HTR-8/SVneo (cell line): ENCODE measurements around the gene PHYH.
"Not testable (repeated sequence)": the region's sequence is repeated elsewhere in the genome, so short reads cannot be mapped to it uniquely, and the experiment has no call there.

Source experiments
- DNase-seq: peaks from one replicate; pipeline ENCODE4 v3.0.0; 2011; ENCODE audit warnings: low spot score, mixed read lengths; ENCODE audit not compliant: insufficient read length
- FAIRE-seq: peaks from 2 replicates; lab custom pipeline; 2011; peaks lifted over from hg19 to GRCh38; lab: Jason Lieb, UNC

Gene PHYH

DNA sequence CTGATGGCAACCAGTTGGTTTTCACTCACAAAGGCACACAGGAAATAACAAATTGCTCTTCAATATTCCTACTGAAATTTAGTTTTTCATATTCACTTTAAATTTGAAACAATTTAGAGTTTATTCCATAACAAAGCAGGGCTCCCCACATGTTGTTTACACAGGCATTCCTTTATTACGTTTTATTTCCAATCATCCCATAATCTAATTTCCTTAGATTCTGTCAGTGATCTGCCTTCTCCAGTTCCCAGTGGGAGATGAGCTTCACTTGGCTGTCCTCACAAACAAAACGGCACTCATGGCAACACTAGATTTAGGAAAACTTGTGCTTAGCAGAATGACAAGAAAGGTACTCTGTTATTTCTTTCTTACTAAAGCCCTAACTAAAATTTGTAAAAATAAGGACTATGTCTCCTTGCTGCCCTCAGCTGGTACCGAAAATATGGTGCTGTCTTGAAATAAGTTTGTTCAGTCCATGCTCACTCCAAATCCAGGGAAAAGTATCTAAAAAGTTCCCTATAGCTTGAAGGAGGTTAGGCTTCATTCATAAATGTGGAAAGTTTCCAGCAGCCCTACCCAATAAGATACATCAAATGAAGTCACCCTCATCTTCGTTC is 23.0 kb downstream of the PHYH start:
- no peak for FAIRE-seq
- DNase-seq = no peak

DNA sequence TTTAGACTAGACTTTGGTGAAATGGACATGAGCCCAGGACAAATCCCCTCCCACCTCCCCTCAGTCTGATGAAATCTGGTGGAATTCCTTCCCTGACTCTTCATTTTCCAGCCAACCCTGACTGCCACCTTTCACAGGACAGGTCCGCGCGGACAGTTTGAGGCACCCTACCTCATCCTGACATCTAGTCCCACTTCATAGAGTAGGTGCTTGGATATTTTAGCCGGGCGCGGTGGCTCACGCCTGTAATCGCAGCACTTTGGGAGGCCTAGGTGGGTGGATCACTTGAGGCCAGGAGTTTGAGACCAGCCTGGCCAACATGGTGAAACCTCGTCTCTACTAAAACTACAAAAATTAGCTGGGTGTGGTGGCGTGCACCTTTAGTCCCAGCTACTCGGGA is 23.7 kb downstream of the PHYH start:
- not testable (repeated sequence) for DNase-seq, FAIRE-seq

DNA sequence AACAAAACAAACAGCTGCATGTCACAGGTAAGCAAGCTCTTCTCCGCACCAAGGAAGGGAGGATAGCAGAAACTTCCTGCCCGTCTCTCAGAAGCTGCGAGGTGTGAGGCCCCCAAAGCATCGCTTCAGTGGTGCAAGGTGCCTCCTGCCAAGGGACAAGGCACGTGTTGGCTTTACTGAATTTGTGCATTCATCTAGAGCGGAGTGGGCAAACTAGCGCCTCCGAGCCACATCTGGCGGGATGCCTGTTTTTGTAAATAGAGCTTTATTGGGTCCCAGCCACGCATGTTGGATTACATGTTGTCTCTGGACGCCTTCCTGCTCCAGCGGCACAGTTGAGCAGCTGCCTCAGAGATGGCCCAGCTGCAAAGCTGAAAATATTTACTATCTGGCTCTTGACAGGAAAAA is 27.7 kb downstream of the PHYH start:
- FAIRE-seq = no peak

DNA sequence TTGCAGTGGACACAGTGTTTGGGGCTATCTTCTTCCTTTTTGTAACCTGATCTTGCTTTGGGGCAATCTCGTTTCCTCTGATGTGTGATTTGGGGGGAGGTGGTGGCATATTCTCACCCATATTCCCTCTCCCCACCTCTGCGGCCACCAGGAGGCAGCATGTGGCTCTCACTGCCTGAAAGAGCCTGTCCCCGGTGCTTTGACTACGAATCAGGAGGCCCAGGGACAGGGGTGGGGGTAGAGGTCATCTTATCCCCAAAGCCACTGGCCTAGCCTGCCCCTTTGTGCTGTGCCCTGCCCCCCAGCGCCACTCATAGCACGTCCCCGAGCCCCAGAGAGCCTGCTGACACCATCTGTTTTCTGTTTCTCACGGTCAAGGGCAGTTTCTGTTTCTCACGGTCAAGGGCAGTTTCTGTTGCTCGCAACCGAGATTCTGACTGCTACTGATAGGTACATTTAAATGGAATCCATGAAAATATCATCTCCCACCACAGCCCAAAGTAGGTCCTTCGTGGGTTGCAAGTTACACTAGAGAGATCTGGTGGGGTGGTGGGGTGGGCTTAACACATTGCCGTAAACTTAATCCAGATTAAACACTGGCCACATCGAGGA is 28.2 kb downstream of the PHYH start:
- FAIRE-seq = no peak

More for the DNA sequence above, 27.7 kb downstream of the PHYH start:
- DNase-seq = no peak

DNA sequence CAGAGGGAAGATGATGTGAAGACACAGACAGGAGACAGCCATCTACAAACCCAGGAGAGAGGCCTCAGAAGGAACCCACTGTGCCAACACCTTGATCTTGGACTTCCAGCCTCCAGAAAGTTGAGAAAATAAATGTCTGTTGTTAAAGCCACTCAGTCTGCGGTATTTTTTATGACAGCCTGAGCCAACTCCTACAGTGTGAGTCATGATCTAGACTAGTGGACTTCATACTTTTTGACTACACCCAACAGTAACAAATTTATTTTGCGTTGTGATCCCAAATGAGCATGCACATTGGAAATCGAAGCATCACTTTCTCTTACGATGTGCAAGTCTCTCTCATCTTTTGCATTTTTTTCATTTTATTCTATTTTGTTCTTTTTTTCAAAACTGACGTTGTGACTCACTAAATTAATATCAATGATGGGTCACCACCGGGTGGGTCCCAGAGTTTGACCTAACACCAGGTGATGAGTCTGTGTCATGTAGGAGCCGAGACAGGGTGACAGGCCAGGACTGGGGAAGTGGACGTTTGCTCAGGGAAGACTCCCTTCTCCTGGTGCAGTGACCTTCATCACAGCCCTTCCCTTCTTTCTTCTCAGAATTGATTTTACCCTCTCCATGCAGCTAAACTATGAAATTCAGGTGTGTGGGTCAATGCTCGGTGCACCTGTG is 28.9 kb downstream of the PHYH start:
- FAIRE-seq (no peak), DNase-seq (no peak)

More for the DNA sequence above, 28.2 kb downstream of the PHYH start:
- DNase-seq = peak; percentile 10

DNA sequence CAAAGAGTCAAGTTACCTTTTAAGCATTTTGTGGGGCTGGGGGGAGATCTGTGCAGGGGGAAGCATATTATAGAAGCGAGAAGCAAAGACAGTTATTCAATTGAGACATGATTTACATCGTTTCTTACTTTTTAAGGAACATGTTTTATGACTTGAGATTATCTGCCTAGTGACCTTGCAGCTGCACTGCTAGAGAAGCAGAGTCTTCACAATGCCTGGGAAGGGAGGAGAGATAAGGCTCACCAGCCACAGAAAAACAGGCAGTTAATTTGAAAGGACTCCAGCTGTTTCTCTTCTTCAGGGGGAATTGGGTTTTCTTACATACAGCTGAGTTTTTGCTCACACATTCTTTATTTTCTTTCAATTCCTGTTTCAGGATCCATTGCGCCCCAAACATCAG is 31.0 kb downstream of the PHYH start:
- no peak for FAIRE-seq
- DNase-seq = no peak

DNA sequence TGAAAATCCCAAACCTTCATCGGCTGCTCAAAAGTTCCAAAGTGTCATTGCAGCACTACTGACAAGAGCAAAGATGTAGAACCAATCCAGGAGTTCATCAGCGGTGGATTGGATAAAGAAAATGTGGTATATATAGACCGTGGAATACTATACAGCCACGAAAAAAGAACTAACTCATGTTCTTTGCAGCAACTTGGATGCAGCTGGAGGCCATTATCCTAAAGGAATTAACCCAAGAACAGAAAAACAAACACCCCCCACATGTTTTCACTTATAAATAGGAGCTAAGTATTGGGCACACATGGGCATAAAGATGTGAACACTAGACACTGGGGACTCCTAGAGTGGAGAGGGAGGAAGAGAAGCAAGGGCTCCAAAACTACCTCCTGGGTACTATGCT is 31.6 kb downstream of the PHYH start:
- no peak for FAIRE-seq

DNA sequence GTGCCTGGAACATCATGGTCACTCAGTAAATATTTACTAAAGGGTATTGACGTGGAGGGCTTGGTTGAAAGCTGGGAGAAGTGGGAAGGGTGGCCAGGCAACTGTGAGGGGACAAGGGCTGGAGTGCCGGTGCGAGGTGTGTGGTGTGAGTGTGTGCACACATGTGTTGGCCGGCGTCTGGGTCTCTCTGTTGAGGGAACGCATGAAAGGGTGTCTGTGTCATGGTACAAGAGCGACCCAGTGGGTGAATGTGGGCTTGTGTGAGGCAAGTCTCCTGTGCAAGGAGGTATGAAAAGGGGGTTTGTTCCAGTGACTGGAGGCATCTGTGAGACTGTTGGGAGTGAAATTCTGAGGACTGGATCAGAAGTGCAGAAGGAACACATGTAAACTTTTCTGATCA is 36.3 kb downstream of the PHYH start:
- DNase-seq (no peak), FAIRE-seq (no peak)

More for the DNA sequence above, 31.6 kb downstream of the PHYH start:
- DNase-seq = no peak

DNA sequence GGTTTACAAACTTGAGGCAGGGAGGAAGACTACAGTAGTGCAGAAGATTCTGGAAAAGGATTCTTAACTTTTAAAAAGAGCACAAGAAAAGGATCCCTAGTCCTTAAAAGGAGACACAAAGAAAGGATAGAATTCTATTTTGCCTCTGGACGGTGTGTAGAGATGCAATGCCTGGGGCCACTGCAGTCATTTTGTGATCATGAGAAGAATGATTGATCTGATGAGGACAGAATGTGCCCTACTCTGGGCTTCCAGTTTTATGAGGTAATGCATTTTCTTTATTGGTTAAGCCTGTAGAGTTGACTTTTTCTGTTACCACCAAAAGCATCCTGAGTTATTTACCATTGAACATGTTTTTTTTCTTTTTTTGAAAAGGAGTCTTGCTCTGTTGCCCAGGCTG is 37.4 kb downstream of the PHYH start:
- DNase-seq (no peak), FAIRE-seq (no peak)

DNA sequence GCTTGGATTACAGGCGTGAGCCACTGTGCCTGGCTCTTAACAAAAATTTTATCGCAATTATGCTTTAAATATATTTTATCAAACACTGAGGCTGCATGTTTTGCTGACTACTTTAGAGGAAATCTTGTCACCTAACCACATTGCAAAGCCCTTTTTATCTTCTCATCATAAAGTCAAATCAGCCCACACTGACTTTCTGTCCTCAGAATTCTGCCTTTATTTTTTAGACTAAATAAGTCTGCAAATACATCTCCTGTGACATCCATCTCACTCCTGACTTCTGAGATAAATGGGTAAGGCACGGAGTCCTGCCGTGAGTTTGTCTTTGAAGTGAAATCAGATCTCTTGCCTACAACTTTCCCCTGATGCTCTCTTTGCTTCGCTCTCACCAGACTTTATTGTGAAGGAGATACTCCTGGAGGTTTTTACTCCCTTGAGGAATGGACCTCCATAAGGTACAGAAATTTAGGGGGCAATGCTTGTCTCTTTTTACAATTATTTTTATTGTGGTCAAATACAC is 42.2 kb downstream of the PHYH start:
- no peak for DNase-seq
- FAIRE-seq = no peak

DNA sequence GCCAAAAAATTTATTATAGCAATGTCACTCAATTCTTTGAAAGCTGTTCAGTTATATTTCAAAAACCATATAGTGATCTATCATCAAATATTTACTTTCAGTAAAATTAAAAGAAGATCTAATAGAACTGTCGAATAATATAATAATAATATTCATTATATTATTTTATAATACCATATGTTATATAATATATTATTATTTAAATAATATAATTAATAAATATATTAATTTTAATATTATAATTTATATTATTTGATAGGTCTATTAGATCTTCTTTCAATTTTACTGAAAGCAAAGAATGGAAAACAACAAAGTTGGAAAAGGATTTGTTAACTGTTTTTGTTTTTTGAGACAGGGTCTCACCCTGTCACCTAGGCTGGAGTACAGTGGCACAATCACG is 43.2 kb downstream of the PHYH start:
- DNase-seq (no peak), FAIRE-seq (no peak)

DNA sequence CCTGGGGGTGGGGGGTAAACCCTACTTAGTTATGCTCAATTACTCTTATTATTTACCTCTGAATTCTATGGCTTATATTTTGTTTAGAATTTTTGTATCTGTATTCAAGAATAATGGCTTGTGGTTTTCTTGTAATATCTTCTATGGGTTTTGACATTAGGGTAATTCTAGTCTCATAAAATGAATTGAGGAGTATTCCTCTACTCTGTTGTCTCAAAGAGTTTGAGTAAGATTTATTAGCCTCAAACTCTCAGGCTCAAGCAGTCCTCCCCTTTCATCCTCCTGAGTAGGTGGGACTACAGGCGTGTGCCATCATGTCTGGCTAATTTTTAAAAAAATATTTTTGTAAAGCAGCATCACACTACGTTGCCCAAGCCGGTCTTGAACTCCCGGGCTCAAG is 46.1 kb downstream of the PHYH start:
- DNase-seq = no peak
- no peak for FAIRE-seq

DNA sequence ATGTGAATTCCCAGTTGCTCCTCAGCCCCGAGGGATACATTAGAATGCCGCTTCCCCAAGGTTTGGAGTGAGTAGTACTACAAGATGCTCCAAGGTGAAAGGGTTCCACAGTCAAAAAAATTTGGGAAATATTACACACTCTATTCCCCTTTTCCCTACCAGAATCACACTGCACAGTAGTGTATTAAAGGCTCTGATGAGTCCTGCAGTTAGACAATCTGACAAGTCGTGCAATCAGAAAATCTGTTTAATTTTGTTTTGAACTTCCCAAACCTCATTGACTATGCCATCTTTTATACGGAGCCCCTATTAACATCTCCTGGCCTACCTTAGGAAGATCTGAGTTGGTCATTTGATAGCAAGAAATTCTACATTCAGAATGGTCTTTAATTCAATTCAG is 52.1 kb downstream of the PHYH start:
- no peak for DNase-seq
- FAIRE-seq = no peak

DNA sequence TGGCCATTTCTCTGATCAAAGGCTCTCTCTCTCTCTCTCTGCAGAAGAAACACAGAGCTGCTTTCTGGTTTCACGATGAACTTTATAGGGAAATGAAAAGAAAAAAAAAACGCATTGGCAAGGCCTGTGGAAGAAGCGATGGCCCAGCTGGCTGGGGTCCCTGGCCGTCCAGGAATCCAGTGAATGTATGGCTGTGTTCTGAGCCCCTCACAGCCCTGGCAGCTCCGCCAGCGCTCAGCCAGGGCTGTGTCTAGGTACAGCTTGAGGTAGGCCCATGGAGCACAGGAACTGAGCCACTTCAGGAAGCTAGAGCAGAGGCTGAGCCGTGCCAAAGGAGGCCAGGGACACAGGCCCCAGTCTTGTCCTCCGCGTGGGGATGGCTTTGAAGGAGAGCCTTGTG is 52.6 kb downstream of the PHYH start:
- DNase-seq = no peak
- no peak for FAIRE-seq

DNA sequence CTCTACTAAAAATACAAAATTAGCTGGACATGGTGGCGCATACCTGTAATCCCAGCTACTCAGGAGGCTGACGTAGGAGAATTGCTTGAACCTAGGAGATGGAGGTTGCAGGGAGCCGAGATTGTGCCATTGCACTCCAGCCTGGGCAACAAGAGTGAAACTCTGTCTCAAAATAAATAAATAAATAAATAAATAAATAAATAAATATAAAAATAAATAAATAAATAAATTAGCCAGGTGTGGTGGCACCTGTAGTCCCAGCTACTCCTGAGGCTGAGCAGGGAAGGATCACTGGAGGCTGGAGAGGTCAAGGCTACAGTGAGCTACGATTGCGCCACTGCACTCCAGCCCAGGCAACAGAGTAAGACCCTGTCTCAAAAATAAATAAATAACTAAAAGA is 57.6 kb downstream of the PHYH start:
- not testable (repeated sequence) for FAIRE-seq, DNase-seq

DNA sequence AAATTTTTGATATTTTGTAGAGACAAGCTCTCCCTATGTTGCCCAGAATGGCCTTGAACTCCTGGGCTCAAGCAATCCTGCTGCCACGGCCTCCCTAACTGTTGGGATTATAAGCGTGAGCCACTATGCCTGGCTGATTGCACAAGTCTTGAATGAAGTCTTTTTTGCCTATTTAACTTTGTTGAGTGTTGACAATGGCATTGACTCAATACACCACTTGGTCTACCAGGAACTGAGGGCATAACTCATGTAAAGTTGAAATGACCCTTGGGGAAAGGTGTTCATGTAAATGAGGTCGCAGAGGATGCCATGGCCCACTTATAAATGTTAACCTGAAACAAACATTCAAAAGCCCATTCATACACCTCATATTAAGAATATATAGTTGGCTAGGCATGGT is 58.3 kb downstream of the PHYH start:
- FAIRE-seq = no peak
- DNase-seq = no peak

DNA sequence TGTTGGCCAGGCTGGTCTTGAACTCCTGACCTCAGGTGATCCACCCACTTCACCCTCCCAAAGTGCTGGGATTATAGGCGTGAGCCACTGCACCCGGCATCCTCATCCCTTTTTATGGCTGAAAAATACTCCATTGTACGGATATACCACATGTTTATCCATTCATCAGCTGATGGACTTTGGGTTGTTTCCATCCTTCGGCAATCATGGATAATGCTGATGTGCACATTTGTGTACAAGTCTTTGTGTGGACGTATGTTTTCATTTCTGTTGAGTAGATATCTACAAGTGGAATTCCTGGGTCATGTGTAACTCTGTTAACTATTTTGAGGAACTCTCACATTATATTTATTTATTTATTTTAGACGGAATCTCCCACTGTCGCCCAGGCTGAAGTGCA is 59.9 kb downstream of the PHYH start:
- DNase-seq (no peak), FAIRE-seq (no peak)

DNA sequence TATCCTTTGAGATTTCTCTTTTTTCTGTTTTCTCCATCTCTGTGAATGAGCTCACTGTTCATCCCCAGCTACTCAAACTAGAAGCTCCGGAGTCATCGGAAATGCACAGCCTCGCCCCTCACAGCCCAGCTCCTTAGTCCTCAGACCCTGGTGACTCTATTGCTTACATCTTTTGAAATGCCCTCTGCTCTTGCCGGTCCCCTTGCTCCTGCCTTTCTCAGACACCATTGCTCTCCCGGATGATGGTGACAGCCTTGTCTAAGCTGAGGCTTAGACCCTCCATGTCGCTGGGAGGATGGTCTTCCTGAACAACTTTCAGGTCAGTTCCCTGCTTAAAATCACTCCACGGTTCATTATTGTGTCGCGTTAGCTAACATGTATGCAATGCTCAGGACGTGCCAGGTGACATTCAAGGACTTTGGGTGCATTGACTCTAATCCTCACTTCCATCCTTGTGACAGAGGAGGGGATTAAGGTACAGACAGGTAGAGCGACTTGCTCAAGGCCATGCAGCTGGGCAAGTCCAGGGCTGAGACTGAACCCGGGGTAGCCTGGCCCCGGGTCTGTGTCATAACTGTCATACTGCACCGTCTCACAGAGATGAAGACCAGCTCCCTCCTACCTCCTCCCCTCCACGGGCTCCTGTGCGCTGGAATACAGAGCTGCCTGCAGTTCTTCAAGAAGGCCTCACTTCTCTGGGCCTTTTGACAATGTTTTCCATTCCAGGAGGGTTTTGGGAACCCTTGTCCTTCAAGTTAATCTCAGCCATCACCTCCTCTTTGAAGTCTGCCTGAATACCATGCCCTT is 61.4 kb downstream of the PHYH start:
- no peak for FAIRE-seq
- no peak for DNase-seq

DNA sequence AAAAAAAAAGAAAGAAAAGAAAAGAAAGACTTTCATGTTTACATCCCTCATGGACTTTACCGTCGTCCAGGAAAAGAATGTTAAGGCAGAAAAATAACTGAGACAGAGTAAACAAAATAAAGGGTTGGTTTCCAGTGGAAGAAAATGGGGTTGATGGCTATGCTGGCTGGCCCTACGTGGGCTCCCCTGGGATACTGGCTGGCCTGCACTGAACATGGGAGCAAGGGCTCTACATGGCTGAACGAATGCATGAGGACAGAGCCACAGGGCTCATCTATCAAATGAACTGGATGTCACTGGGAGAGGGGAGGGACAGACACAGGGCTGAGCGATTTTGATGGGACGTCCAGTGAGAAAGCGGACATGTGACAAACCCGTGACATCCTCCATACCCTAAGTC is 63.2 kb downstream of the PHYH start:
- FAIRE-seq (no peak), DNase-seq (no peak)

DNA sequence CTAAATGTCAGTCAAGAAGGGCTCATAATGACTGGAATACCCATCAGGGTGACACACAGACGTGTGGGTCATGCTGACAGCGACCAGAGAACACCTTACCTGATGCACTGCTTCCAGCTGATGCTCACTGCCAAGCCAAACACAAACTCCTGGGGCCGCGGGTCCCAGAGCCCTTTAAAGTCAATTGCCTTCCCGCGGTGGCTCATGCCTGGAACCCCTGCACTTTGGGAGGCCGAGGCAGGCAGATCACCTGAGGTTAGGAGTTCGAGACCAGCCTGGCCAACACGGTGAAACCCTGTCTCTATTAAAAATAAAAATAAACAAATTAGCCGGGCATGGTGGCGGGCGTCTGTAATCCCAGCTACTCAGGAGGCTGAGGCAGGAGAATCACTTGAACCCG is 65.1 kb downstream of the PHYH start:
- not testable (repeated sequence) for DNase-seq, FAIRE-seq

DNA sequence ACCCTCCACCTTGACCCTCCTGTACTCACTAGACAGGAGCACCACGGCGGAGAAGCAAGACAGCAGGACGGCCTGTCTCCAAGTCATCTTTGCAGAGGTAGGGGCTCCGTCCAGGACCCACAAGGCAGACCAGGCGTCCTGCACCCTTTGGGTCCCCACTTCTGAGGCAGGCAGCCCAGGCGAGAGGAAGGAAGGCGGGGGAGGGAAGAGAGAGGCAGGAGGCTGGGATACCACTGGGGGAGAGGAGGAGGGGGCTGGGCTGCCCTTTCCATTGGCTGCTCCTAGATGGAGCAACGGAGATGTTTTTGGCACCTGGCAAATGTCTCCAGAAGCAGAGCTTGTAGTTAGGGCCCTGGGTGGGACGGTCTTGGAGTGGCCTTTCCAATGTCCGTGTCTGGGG is 65.7 kb downstream of the PHYH start, which contains the start of gene UCMA:
TSS of gene UCMA (minus strand) at position 203 of the 400 bp plus-strand sequence. CDS start at position 87, 116 bp downstream.
- DNase-seq (no peak), FAIRE-seq (no peak)
